Body of pancreas (tissue), 4 donors: ENCODE results near the gene TNS2. TPM values are rescaled to one million over a fixed set of nuclear protein-coding genes. Genes with fewer than 3 reads are reported as not detected.

ENCODE experiments used
- ATAC-seq: fragments of 150-250 bp; one replicate; pipeline ENCODE4 v1.9.1; 2016
- DNase-seq, 4 donors: peaks; one replicate each; pipeline ENCODE4 v3.0.0-alpha.2; 2019
- H3K27ac ChIP-seq, 4 donors: fragments of 200-600 bp; sonication (generic); 1 replicate in 3 of 4; 2 replicates in 1 of 4; pipeline versions ENCODE4 v1.5.1 to v1.6.1; 2016 to 2019; ENCODE audit warnings: mild to moderate bottlenecking in 1 of 4, mixed read lengths in 1 of 4, moderate library complexity in 1 of 4
- H3K27me3 ChIP-seq, 2 donors: fragments of 200-600 bp; sonication (generic); one replicate each; pipeline ENCODE4 v1.6.0; 2016; ENCODE audit warnings: mild to moderate bottlenecking in 1 of 2
- H3K36me3 ChIP-seq, 2 donors: fragments of 200-600 bp; sonication (generic); replicated peaks in 1 of 2; 2 replicates each; pipeline ENCODE4 v1.5.1; 2016; ENCODE audit warnings: low read depth in 2 of 2; ENCODE audit not compliant: insufficient read depth in 1 of 2
- H3K4me1 ChIP-seq: fragments of 200-600 bp; sonication (generic); one replicate; pipeline ENCODE4 v1.6.0; 2016
- H3K4me3 ChIP-seq, 2 donors: fragments of 200-600 bp; sonication (generic); 1 replicate in 1 of 2; 2 replicates in 1 of 2; pipeline ENCODE4 v1.5.1; 2016 to 2019
- H3K9me3 ChIP-seq, 3 donors: fragments of 200-600 bp; sonication (generic); 1 replicate in 2 of 3; 2 replicates in 1 of 3; pipeline ENCODE4 v1.5.1; 2016
- POLR2A ChIP-seq, 3 donors: fragments of 450-650 bp; IDR thresholded peaks; one replicate each; pipeline ENCODE4 v1.6.1; 2016; ENCODE audit warnings: antibody characterized with exemption in 3 of 3, mild to moderate bottlenecking in 2 of 3
- WGBS, 2 donors: methylation state at CpG; one replicate each; pipeline ENCODE4 v1.1.5; 2017; 5-methylcytosine and 5-hydroxymethylcytosine counted together
- intact Hi-C: fragments of 100-400 bp; cut with DNase I; formaldehyde crosslinking; loops from one replicate; pipeline ENCODE4 v1.15.1; 2023
- total RNA-seq, 2 donors: library from RNA; depleted of rRNA; stranded (reverse); fragments of >200 nt; gene quantifications; one replicate each; pipeline ENCODE4 v1.1.0, GENCODE V29; 2016
- TF ChIP-seq, protein P1 (sequence below), 7 experiments: fragments of 450-650 bp in 4 of 7; fragments of 200-600 bp in 3 of 7; sonication (generic) in 3 of 7; IDR thresholded peaks; one replicate each; pipeline ENCODE4 v1.5.1; 2016 to 2019; ENCODE audit warnings: antibody characterized with exemption in 7 of 7

Gene TNS2
- total RNA-seq, 2 donors from 2014 or later, result 75.5 to 113 TPM

DNA sequence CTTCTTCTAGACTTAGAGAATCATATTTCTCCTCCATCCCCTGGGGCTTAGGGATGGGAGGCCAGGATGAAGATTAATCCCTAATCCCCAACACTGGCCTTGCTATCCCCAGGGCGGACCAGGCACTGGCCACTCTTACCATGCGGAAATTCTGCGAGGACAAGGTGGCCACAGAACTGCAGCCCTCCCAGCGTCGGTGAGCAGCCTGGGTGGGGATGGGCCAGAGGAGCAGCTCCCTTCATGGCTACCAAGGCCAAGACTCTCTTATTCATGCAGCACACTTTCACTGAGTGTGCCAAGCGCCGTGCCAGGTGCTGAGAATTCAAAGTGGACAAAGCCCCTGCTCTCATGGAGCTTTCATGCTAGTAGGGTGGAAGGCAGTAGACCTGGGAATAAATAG lies 7.0 kb downstream of the TNS2 start:
- peaks cover 58% of the 10 kb centered on the region for H3K4me1 ChIP-seq
- H3K27ac ChIP-seq, result no peak overlapping the region
- no peaks in the 10 kb centered on the region for H3K36me3 ChIP-seq

DNA sequence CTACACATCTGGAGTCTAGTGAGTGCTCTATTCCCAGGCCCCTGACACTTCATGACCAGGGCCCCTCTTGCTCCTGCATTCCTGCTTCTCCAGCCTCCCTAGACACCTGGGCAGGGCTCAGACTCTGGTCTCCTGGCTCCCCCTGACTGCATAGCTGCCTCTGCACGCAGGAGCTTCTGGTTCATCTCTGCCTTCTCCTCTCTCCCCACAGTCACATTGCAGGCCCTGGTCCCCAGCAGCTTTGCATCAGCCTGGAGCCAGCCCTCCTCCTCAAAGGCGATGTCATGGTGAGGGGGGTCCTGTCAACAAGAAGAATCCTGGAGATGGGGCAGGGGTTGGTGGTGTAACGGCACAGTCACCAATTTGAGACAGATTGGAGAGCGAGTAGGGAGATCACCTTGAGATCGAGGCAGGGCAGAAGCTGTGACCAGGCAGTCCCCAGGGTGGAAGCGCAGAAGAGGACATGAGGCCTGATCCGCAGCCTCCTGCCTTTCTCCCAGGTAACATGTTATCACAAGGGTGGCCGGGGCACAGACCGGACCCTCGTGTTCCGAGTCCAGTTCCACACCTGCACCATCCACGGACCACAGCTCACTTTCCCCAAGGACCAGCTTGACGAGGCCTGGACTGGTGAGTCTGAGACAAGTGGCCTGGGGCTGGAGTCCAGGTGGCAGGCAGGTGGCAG lies 8.1 kb downstream of the TNS2 start:
- ATAC-seq (no peak), DNase-seq (peak in 2 of 4 donors; percentile 3 to 10)
- no peak for TF ChIP-seq POLR2A (IDR thresholded peaks at IDR 0.05)
- TF ChIP-seq, protein P1, sequence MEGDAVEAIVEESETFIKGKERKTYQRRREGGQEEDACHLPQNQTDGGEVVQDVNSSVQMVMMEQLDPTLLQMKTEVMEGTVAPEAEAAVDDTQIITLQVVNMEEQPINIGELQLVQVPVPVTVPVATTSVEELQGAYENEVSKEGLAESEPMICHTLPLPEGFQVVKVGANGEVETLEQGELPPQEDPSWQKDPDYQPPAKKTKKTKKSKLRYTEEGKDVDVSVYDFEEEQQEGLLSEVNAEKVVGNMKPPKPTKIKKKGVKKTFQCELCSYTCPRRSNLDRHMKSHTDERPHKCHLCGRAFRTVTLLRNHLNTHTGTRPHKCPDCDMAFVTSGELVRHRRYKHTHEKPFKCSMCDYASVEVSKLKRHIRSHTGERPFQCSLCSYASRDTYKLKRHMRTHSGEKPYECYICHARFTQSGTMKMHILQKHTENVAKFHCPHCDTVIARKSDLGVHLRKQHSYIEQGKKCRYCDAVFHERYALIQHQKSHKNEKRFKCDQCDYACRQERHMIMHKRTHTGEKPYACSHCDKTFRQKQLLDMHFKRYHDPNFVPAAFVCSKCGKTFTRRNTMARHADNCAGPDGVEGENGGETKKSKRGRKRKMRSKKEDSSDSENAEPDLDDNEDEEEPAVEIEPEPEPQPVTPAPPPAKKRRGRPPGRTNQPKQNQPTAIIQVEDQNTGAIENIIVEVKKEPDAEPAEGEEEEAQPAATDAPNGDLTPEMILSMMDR (IDR thresholded peaks at IDR 0.05), result no peak
- Histone ChIP-seq H3K27ac (no peak overlapping the region), H3K4me1 (peaks cover 57% of the 10 kb centered on the region), H3K36me3 (no peaks in the 10 kb centered on the region), H3K27me3 (no peaks in the 10 kb centered on the region), H3K9me3 (no peaks in the 10 kb centered on the region), H3K4me3 (no peak overlapping the region)
- intact Hi-C loops, result no loop called here
- WGBS, 2 donors, result 81 to 89% methylated on average over 6 to 13 of the region's 13 CpGs

More for the DNA sequence above, 7.0 kb downstream of the TNS2 start:
- ATAC-seq (no peak), DNase-seq (no peak)
- intact Hi-C loops, result no loop called here
- no peaks in the 10 kb centered on the region for H3K27me3 ChIP-seq
- H3K9me3 ChIP-seq, result no peaks in the 10 kb centered on the region
- TF ChIP-seq, protein P1 (IDR thresholded peaks at IDR 0.05), result no peak
- no peak for TF ChIP-seq POLR2A (IDR thresholded peaks at IDR 0.05)
- no peak overlapping the region for H3K4me3 ChIP-seq
- 92 to 100% methylated on average over 2 to 7 of the region's 7 CpGs for WGBS, 2 donors

DNA sequence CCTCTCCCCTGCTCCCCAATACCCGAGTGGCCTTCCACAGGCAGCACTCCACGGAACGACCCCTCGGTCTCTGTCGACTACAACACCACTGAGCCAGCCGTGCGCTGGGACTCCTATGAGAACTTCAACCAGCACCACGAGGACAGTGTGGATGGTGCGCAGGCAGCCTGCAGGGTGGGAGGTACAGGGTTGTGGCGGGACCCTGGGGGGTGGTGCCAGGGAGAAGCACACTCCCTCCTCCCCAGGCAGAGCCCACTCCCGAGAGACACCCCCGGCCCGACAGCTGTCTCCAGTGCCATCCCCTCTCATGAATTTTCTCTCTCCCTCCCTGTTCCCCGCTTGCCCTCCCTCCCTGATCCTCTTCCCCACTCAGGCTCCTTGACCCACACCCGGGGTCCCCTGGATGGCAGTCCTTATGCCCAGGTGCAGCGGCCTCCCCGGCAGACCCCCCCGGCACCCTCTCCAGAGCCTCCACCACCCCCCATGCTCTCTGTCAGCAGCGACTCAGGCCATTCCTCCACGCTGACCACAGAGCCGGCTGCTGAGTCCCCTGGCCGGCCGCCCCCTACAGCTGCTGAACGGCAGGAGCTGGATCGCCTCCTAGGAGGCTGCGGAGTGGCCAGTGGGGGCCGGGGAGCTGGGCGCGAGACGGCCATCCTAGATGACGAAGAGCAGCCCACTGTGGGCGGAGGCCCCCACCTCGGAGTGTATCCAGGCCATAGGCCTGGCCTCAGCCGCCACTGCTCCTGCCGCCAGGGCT lies 9.0 kb downstream of the TNS2 start:
- peaks cover 0 to under 1% of the 10 kb centered on the region in 2 donors for H3K36me3 ChIP-seq
- WGBS, 2 donors, result 87 to 89% methylated on average over 18 to 28 of the region's 35 CpGs

DNA sequence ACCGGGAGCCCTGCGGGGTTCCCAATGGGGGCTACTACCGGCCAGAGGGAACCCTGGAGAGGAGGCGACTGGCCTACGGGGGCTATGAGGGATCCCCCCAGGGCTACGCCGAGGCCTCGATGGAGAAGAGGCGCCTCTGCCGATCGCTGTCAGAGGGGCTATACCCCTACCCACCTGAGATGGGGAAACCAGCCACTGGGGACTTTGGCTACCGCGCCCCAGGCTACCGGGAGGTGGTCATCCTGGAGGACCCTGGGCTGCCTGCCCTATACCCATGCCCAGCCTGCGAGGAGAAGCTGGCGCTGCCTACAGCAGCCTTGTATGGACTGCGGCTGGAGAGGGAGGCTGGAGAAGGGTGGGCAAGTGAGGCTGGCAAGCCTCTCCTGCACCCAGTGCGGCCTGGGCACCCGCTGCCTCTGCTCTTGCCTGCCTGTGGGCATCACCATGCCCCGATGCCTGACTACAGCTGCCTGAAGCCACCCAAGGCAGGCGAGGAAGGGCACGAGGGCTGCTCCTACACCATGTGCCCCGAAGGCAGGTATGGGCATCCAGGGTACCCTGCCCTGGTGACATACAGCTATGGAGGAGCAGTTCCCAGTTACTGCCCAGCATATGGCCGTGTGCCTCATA lies 9.7 kb downstream of the TNS2 start:
- no peak for ATAC-seq
- TF ChIP-seq, protein P1 (IDR thresholded peaks at IDR 0.05), result no peak
- TF ChIP-seq POLR2A (IDR thresholded peaks at IDR 0.05), result no peak
- Histone ChIP-seq H3K27ac (peak overlapping the region in 1 of 4 donors; percentile 66), H3K36me3 (peaks cover 0 to 4% of the 10 kb centered on the region in 2 donors), H3K27me3 (no peaks in the 10 kb centered on the region), H3K4me3 (no peak overlapping the region), H3K4me1 (peaks cover 42% of the 10 kb centered on the region), H3K9me3 (no peaks in the 10 kb centered on the region)
- 92 to 93% methylated on average over 19 to 23 of the region's 24 CpGs for WGBS, 2 donors
- intact Hi-C loops, result loop anchor here (10.0 kb wide), 1 partner anchor 135 kb away; no protein-coding TSS in a partner anchor
- DNase-seq, result peak in 2 of 4 donors; percentile 7 to 12

More for the DNA sequence above, 9.0 kb downstream of the TNS2 start:
- intact Hi-C loops, result no loop called here
- TF ChIP-seq, protein P1 (IDR thresholded peaks at IDR 0.05), result no peak
- TF ChIP-seq POLR2A (IDR thresholded peaks at IDR 0.05), result no peak
- no peaks in the 10 kb centered on the region for H3K27me3 ChIP-seq
- no peak overlapping the region for H3K27ac ChIP-seq
- no peak overlapping the region for H3K4me3 ChIP-seq
- peak in 2 of 4 donors; percentile 4 to 17 for DNase-seq
- no peak for ATAC-seq
- no peaks in the 10 kb centered on the region for H3K9me3 ChIP-seq
- peaks cover 48% of the 10 kb centered on the region for H3K4me1 ChIP-seq
